SK-N-SH (cell line): ENCODE measurements around the gene EPDR1. TPM values are rescaled to one million over a fixed set of nuclear protein-coding genes. Genes with fewer than 3 reads are reported as not detected.

ENCODE experiments used
- CTCF ChIA-PET: fragments of 300-600, 350-600 bp; formaldehyde crosslinking; extraction: SDS; loops from one replicate; lab custom pipeline; 2021; lab: Yijun Ruan, JAX
- POLR2A ChIA-PET: fragments of 350-600 bp; sonication (Branson Sonifier 250); formaldehyde crosslinking; extraction: SDS; loops from one replicate; lab custom pipeline; 2020; ENCODE audit warnings: antibody characterized with exemption, inconsistent platforms; lab: Yijun Ruan, JAX
- DNase-seq: peaks from one replicate; pipeline ENCODE4 v3.0.0; 2012
- H2AFZ ChIP-seq: fragments of 200-600 bp; sonication (generic); 2 replicates; pipeline ENCODE4 v1.8.1; 2016; ENCODE audit warnings: antibody characterized with exemption, mild to moderate bottlenecking, low read depth
- H3F3A ChIP-seq: fragments of 200-600 bp; sonication (generic); replicated peaks from 2 replicates; pipeline ENCODE3; 2016; ENCODE audit warnings: antibody characterized with exemption, mild to moderate bottlenecking; ENCODE audit not compliant: insufficient read depth
- H3K27ac ChIP-seq, 2 experiments: fragments of 200-500 bp in 1 of 2; fragments of 200-600 bp in 1 of 2; sonication (Bioruptor generic) in 1 of 2; sonication (generic), shearing (Covaris generic) in 1 of 2; 2 replicates each; pipeline versions ENCODE4 v1.5.1 to v1.6.1; 2014 to 2016; ENCODE audit warnings: low read depth in 2 of 2, inconsistent platforms in 1 of 2, low read length in 1 of 2, mild to moderate bottlenecking in 1 of 2, mixed read lengths in 1 of 2
- H3K27me3 ChIP-seq: fragments of 200-600 bp; sonication (generic), shearing (Covaris generic); 2 replicates; pipeline ENCODE4 v1.6.1; 2016; ENCODE audit warnings: mixed run types; ENCODE audit not compliant: insufficient read depth
- H3K36me3 ChIP-seq, 2 experiments: fragments of 200-500 bp in 1 of 2; fragments of 200-600 bp in 1 of 2; sonication (Bioruptor generic) in 1 of 2; sonication (generic) in 1 of 2; replicated peaks in 1 of 2; 2 replicates each; pipeline versions ENCODE3 to v1.5.1; 2014 to 2016; ENCODE audit warnings: low read length in 1 of 2, mild to moderate bottlenecking in 1 of 2; ENCODE audit not compliant: insufficient read depth in 2 of 2, control insufficient read depth in 1 of 2
- H3K4me1 ChIP-seq, 2 experiments: fragments of 200-500 bp in 1 of 2; fragments of 200-600 bp in 1 of 2; sonication (Bioruptor generic) in 1 of 2; sonication (generic), shearing (Covaris generic) in 1 of 2; 2 replicates each; pipeline versions ENCODE4 v1.5.1 to v1.6.1; 2014 to 2016; ENCODE audit warnings: low read depth in 1 of 2, low read length in 1 of 2, mixed run types in 1 of 2; ENCODE audit not compliant: insufficient read depth in 2 of 2, control insufficient read depth in 1 of 2
- H3K4me2 ChIP-seq: fragments of 200-600 bp; sonication (generic), shearing (Covaris generic); 2 replicates; pipeline ENCODE4 v1.6.1; 2017; ENCODE audit warnings: mixed run types
- H3K4me3 ChIP-seq, 2 experiments: fragments of 200-500 bp in 1 of 2; fragments of 200-600 bp in 1 of 2; sonication (Bioruptor generic) in 1 of 2; sonication (generic), shearing (Covaris generic) in 1 of 2; 2 replicates each; pipeline versions ENCODE4 v1.5.1 to v1.8.1; 2014 to 2016; ENCODE audit warnings: low read depth in 2 of 2, inconsistent platforms in 1 of 2, low read length in 1 of 2, mild to moderate bottlenecking in 1 of 2, mixed read lengths in 1 of 2, moderate library complexity in 1 of 2
- H3K79me2 ChIP-seq: fragments of 200-600 bp; sonication (generic); 2 replicates; pipeline ENCODE4 v1.8.1; 2017; ENCODE audit warnings: mild to moderate bottlenecking; ENCODE audit not compliant: insufficient read depth
- H3K9ac ChIP-seq: fragments of 200-600 bp; sonication (generic); 2 replicates; pipeline ENCODE4 v1.6.1; 2017; ENCODE audit warnings: mixed run types
- H3K9me2 ChIP-seq: fragments of 200-600 bp; sonication (generic); 2 replicates; pipeline ENCODE4 v1.6.1; 2017; ENCODE audit warnings: mixed run types
- H3K9me3 ChIP-seq: fragments of 200-600 bp; sonication (generic); 2 replicates; pipeline ENCODE4 v1.6.1; 2017; ENCODE audit warnings: mixed run types, mild to moderate bottlenecking, moderate library complexity
- H4K20me1 ChIP-seq: fragments of 200-600 bp; sonication (generic); 2 replicates; pipeline ENCODE4 v1.6.1; 2017; ENCODE audit warnings: mild to moderate bottlenecking, mixed run types; ENCODE audit not compliant: insufficient read depth
- CHD2 ChIP-seq: fragments of 150-350 bp; IDR thresholded peaks from 2 replicates; pipeline ENCODE4 v1.6.1; 2018; ENCODE audit warnings: low read length; ENCODE audit not compliant: partially characterized antibody
- CTCF ChIP-seq: fragments of 200-600 bp; sonication (generic); IDR thresholded peaks from 2 replicates; pipeline ENCODE4 v1.6.1; 2017; ENCODE audit warnings: antibody characterized with exemption, mild to moderate bottlenecking, moderate library complexity
- FOXM1 ChIP-seq: IDR thresholded peaks from 2 replicates; pipeline ENCODE4 v1.4.0; 2012; ENCODE audit warnings: low read depth, mild to moderate bottlenecking
- GABPA ChIP-seq: IDR thresholded peaks from 2 replicates; pipeline ENCODE4 v1.4.0; 2012; ENCODE audit warnings: low read depth, mild to moderate bottlenecking
- MAX ChIP-seq: IDR thresholded peaks from 2 replicates; pipeline ENCODE4 v1.4.0; 2012; ENCODE audit warnings: low read depth
- MXI1 ChIP-seq: IDR thresholded peaks from 2 replicates; pipeline ENCODE4 v1.6.1; 2012; ENCODE audit warnings: mild to moderate bottlenecking, low read depth, low read length, improper control_type of control experiment
- RAD21 ChIP-seq: IDR thresholded peaks from 2 replicates; pipeline ENCODE4 v1.6.1; 2012; ENCODE audit warnings: mild to moderate bottlenecking, low read length
- RCOR1 ChIP-seq: fragments of 150-350 bp; IDR thresholded peaks from 2 replicates; pipeline ENCODE4 v1.6.1; 2017; ENCODE audit warnings: antibody characterized with exemption, low read length
- TCF12 ChIP-seq: IDR thresholded peaks from 2 replicates; pipeline ENCODE4 v1.4.0; 2012
- WGBS: methylation state at CpG from one replicate; pipeline ENCODE4 v1.1.6; 2017; ENCODE audit warnings: low lambda C conversion rate; 5-methylcytosine and 5-hydroxymethylcytosine counted together
- polyA plus RNA-seq, 3 experiments: library from polyadenylated mRNA; depleted of rRNA; stranded (reverse); fragments of >200 nt; gene quantifications; 2 replicates each; pipeline ENCODE4 v1.2.3, GENCODE V29; 2012
- TF ChIP-seq, protein P1 (sequence below): IDR thresholded peaks from 2 replicates; pipeline ENCODE4 v1.6.1; 2012; ENCODE audit warnings: mild to moderate bottlenecking, low read depth, low read length, moderate library complexity

The EPDR1 gene
- polyA plus RNA-seq (2012; rRNA removed), result 7.4 and 10.9 TPM in 2 replicates
- polyA plus RNA-seq (2012; cell fraction: cytosol; rRNA removed), result 10.4 and 11.6 TPM in 2 replicates
- 6.5 and 8.3 TPM in 2 replicates for polyA plus RNA-seq (2012; cell fraction: nucleus; rRNA removed)

DNA sequence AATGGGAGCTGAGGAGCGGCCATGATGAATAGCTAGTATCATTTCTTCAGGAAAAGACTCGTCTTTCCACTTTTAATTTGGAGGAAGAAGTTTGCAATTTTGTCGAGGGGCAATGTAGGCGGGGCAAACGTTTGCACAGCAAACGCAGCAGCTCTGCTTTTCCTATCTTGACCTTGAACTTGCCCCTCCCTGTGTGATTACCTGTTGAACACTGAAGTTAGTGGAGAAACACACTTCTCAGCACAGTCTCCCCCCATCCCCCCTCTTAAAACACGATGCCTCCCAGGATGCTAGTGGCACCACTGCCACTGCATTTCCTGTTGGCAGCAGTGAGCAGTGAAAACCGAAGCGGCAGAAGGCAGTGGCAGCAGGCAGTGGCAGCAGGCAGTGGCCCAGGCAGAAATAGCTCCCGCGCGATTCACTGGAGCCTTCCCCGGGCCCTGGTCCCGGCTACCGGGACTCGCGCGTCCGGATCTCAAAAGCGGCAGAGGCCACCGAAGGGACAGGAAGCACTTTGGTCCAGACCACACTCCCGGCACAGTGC lies at the start of gene EPDR1:
TSS of gene EPDR1 (plus strand) at position 336 of the 544 bp plus-strand sequence. CDS start 300 bp downstream, outside the sequence.
- Histone ChIP-seq H2AFZ (peak within 1 kb of the TSS; percentile 92), H3K36me3 (no peaks in the 10 kb centered on the region), H3K27ac (peak within 1 kb of the TSS; percentile 34 to 94)

More for the DNA sequence above, at the start of gene EPDR1:
- 15% methylated on average over 15 of the region's 22 CpGs for WGBS
- Histone ChIP-seq H3F3A (no peaks in the 10 kb centered on the region), H3K4me2 (peak within 1 kb of the TSS; percentile 89), H3K4me1 (peaks cover 0 to 30% of the 10 kb centered on the region in 2 experiments; a peak in 2 of 4 replicates), H3K79me2 (peaks cover 6% of the 10 kb centered on the region; the same call in 1 of the 2 replicates), H4K20me1 (no peaks in the 10 kb centered on the region), H3K9me2 (no peaks in the 10 kb centered on the region), H3K9me3 (no peaks in the 10 kb centered on the region), H3K9ac (peak within 1 kb of the TSS; percentile 69), H3K4me3 (peak within 1 kb of the TSS; percentile 74 to 94), H3K27me3 (peaks cover 28% of the 10 kb centered on the region; the same call in 1 of the 2 replicates)
- TF ChIP-seq RAD21 (peak; percentile 40; the same call in 1 of the 2 replicates), RCOR1 (0 out of 2 replicates have a peak, but pooled peaks have one; percentile 65), GABPA (peak; percentile 46), CTCF (peak; percentile 40), MAX (peak; percentile 37; the same call in 1 of the 2 replicates), MXI1 (peak; percentile 46; the same call in 1 of the 2 replicates), CHD2 (peak; percentile 91), TCF12 (no peak), FOXM1 (no peak)
- TF ChIP-seq, protein P1, sequence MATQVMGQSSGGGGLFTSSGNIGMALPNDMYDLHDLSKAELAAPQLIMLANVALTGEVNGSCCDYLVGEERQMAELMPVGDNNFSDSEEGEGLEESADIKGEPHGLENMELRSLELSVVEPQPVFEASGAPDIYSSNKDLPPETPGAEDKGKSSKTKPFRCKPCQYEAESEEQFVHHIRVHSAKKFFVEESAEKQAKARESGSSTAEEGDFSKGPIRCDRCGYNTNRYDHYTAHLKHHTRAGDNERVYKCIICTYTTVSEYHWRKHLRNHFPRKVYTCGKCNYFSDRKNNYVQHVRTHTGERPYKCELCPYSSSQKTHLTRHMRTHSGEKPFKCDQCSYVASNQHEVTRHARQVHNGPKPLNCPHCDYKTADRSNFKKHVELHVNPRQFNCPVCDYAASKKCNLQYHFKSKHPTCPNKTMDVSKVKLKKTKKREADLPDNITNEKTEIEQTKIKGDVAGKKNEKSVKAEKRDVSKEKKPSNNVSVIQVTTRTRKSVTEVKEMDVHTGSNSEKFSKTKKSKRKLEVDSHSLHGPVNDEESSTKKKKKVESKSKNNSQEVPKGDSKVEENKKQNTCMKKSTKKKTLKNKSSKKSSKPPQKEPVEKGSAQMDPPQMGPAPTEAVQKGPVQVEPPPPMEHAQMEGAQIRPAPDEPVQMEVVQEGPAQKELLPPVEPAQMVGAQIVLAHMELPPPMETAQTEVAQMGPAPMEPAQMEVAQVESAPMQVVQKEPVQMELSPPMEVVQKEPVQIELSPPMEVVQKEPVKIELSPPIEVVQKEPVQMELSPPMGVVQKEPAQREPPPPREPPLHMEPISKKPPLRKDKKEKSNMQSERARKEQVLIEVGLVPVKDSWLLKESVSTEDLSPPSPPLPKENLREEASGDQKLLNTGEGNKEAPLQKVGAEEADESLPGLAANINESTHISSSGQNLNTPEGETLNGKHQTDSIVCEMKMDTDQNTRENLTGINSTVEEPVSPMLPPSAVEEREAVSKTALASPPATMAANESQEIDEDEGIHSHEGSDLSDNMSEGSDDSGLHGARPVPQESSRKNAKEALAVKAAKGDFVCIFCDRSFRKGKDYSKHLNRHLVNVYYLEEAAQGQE, result peak; percentile 35; the same call in 1 of the 2 replicates
- peak; percentile 89 for DNase-seq
- POLR2A ChIA-PET, result interaction anchor here (1.2 to 1.6 kb wide), 2 partner anchors 37 to 114 kb away, joined by 3 read pairs; no protein-coding TSS in a partner anchor
- CTCF ChIA-PET, result interaction anchor here (0.6 to 16.2 kb wide), 34 partner anchors 9 to 684 kb away, joined by 3 to 280 read pairs (median 3); no protein-coding TSS in a partner anchor
